GM12864 (cell line): ENCODE results near the gene RNF40.

Experiments
- DNase-seq: peaks from one replicate; pipeline ENCODE4 v3.0.0-alpha.2; 2011; ENCODE audit warnings: low read depth
- H3K4me3 ChIP-seq: 2 replicates; pipeline ENCODE4 v1.5.1; 2011; ENCODE audit warnings: mild to moderate bottlenecking, low read depth, low read length, control low read depth
- CTCF ChIP-seq: IDR thresholded peaks from 2 replicates; pipeline ENCODE4 v1.5.1; 2011; ENCODE audit warnings: low read depth, mild to moderate bottlenecking, moderate library complexity, low read length, control low read depth, inconsistent platforms; ENCODE audit errors: missing control alignments

Gene RNF40

GRCh38 chr16:30722443-30722842, 39.7 kb upstream of the RNF40 start:
- DNase-seq = no peak
- TF ChIP-seq CTCF = no peak
- H3K4me3 ChIP-seq = no peak overlapping the region

- no peak for TF ChIP-seq CTCF
- H3K4me3 ChIP-seq = no peak overlapping the region
- no peak for DNase-seq
Measured at GRCh38 chr16:30722916-30723315, 39.2 kb upstream of the RNF40 start.

- DNase-seq = no peak
- no peak for TF ChIP-seq CTCF
- no peak overlapping the region for H3K4me3 ChIP-seq
Measured at GRCh38 chr16:30723725-30724355, 38.3 kb upstream of the RNF40 start.

- no peak for TF ChIP-seq CTCF
- no peak for DNase-seq
- no peak overlapping the region for H3K4me3 ChIP-seq
Measured at GRCh38 chr16:30724641-30725417, 37.3 kb upstream of the RNF40 start.

- no peak for DNase-seq
- no peak overlapping the region for H3K4me3 ChIP-seq
- TF ChIP-seq CTCF = no peak
Measured at GRCh38 chr16:30725418-30725792, 36.7 kb upstream of the RNF40 start.

- no peak for TF ChIP-seq CTCF
- no peak overlapping the region for H3K4me3 ChIP-seq
- DNase-seq = no peak
Measured at GRCh38 chr16:30728321-30728720, 33.8 kb upstream of the RNF40 start.
